ENCODE data around the gene QDPR.
"Not testable (repeated sequence)": the region's sequence is repeated elsewhere in the genome, so short reads cannot be mapped to it uniquely, and the experiment has no call there.

Gene QDPR

DNA sequence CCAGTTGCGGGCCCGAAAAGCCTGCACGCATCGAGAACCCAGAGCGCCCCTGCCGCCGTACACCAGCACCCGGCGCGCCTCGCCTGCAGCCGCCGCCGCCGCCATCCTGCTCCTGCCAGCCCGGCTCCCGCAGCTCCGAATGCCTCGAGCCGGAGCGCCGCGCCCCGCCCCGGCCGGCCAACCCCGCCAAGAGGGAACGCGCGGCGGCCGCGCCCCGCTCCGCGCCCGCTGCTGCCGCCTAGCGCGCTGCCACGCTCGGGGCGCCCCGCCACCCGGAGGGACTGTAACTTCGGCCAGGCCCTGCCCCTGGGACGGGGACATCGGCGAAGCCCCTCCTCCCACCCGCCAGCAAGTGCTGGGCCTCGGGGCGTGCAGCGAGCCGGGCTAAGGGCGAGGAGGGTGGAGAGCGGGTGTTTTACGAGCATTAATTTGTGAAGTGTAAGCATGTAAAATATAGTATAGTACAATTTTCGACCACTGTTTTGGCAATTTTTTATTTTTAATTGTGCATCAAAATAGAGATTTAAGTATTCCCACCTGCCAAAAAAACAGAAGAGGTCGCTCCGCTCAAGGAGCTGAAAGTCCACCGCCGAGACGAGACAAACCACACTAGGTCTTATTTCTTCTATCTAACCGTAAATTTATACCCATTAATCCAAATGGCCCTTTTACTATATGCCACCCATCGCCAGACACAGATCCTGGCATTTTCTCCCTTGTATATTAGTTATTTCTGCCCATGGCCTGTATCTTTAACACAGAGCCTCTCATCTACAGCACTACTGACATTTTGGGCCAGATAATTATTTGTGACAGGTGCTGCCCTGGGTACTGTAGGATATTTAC is at the start of gene QDPR:
Gene QDPR, minus strand, starts transcription at position 141 of the 846 bp plus-strand sequence. Its CDS starts 36 bp downstream, at position 105.
- in situ Hi-C loops (cut with MboI; ENCODE audit: low pct_unique_long_range_greater_than_20kb, low sequenced_read_pairs), result no loop called here

GRCh38 chr4:17561195-17561909 is 49.5 kb upstream of the QDPR start:
- DNase-seq, result no peak

More for the DNA sequence above, at the start of gene QDPR:
- peak; percentile 76 for DNase-seq

DNA sequence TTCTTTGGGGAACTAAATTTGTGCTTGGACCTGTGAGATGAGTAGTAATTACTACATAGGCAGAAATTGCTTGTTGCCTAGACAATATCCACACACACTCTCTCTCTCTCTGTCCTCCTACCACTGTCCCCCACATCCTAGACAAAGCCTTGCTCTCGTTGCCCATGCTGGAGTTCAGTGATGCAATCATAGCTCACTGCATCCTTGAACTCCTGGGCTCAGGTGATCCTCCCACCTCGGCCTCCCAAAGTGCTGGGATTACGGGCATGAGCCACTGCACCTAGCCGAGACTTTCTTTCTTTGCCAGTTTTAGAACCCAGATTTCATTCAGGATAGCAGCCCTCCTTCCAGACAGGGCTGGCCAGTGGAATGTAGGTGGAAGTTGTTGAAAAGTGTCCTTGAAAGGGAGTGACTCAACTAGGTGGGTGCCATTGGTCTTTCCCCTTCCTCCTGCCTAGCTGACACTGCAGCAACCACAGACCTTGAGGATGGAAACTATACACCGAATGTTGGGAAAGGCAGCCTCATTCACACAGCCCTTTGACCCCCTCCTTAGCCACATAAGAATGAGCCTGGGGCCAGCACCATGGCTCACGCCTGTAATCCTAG is 48.3 kb upstream of the QDPR start:
- no peak for DNase-seq
- in situ Hi-C loops (cut with MboI; ENCODE audit: low pct_unique_long_range_greater_than_20kb, low sequenced_read_pairs), result no loop called here

More at GRCh38 chr4:17561195-17561909, 49.5 kb upstream of the QDPR start:
- in situ Hi-C loops (cut with MboI; ENCODE audit: low pct_unique_long_range_greater_than_20kb, low sequenced_read_pairs), result no loop called here

GRCh38 chr4:17559709-17560048 is 47.8 kb upstream of the QDPR start:
- in situ Hi-C loops (cut with MboI; ENCODE audit: low pct_unique_long_range_greater_than_20kb, low sequenced_read_pairs), result no loop called here
- DNase-seq, result no peak

GRCh38 chr4:17558941-17559708 is 47.2 kb upstream of the QDPR start:
- in situ Hi-C loops (cut with MboI; ENCODE audit: low pct_unique_long_range_greater_than_20kb, low sequenced_read_pairs), result no loop called here
- no peak for DNase-seq

GRCh38 chr4:17557880-17558279 is 46.0 kb upstream of the QDPR start:
- DNase-seq, result no peak
- in situ Hi-C loops (cut with MboI; ENCODE audit: low pct_unique_long_range_greater_than_20kb, low sequenced_read_pairs), result no loop called here

DNA sequence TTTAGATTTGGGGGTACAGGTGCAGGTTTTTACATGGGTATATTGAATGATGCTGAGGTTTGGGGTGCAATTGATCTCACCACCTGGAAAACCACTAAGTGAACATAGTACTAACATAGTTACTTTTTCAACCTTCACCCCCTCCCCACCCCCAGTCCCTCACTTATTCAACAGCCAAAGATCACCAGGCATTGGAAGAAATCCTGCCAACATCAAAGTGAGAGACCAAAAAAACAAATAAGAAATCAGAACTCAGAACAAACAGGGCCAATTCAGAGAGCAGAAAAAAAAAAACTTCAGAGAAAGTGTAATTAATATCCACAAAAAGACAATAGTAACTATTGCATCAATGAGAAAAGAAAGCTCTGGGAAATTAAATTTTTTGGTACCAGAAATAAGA is 44.6 kb upstream of the QDPR start:
- no peak for DNase-seq
- in situ Hi-C loops (cut with MboI; ENCODE audit: low pct_unique_long_range_greater_than_20kb, low sequenced_read_pairs), result no loop called here

- DNase-seq, result no peak
- in situ Hi-C loops (cut with MboI; ENCODE audit: low pct_unique_long_range_greater_than_20kb, low sequenced_read_pairs), result no loop called here
Observed at GRCh38 chr4:17554568-17554967, 42.7 kb upstream of the QDPR start.

DNA sequence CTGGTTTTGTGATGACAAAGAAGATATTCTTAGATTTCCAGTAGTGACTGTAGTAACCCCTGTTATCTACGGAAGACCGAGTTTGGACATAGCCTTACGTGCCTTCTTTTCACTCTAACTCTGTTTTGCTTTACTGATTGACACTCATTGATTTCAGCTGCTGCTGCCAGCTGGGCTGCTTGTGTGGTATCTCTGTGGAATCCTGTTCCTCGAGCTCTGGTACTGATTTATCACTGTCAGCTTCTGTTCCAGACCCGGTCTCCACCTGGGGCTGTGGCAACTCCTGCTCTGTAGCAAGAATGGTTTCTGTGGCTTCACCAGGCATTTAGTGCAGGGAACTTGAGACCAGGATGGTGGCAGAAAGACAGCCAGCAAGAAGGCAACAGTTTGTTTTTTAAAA is 40.5 kb upstream of the QDPR start:
- DNase-seq, result no peak
- in situ Hi-C loops (cut with MboI; ENCODE audit: low pct_unique_long_range_greater_than_20kb, low sequenced_read_pairs), result no loop called here

DNA sequence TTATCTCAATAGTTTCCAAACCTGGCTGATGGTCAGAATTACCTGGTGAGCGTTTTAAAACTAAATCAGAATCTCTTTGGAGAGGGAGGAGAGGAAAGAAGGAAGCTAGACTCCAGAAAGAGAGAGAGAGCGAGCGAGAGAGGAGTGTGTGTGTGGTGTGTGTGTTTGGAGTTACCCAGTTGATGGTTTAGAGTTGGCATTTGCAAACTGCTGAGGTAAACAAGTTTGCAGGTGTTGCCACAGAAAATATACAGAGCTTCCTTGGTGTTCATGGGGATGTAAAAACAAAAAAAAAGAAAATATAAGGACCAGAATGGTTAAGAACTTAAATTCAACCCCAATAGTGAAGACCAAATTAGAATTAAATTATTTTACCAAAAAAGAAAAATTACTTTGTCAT is 38.7 kb upstream of the QDPR start:
- in situ Hi-C loops (cut with MboI; ENCODE audit: low pct_unique_long_range_greater_than_20kb, low sequenced_read_pairs), result no loop called here
- peak; percentile 7 for DNase-seq

- no peak for DNase-seq
- in situ Hi-C loops (cut with MboI; ENCODE audit: low pct_unique_long_range_greater_than_20kb, low sequenced_read_pairs), result loop anchor here (25.0 kb wide), 1 partner anchor 1041 kb away; no protein-coding TSS in a partner anchor
Observed at GRCh38 chr4:17546678-17547077, 34.8 kb upstream of the QDPR start.

DNA sequence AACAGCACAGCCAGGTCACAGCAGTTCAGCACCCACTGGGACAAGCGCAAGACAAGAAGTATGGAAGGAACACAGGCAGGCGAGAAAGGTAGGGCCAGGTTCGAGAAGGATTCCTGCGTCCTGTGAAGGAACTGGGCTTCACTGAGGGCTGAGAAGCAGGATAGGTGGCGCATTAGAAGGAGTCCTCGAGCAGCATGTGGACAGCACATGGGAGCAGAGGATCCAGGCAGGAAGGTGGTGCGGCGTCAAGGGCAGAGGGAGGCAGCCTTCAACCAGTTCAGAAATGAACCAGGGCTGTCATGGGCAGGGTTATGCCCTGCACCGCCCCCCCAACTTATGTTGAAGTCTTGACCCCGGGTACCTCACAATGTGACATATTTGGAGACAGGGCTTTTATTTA is 34.3 kb upstream of the QDPR start:
- no peak for DNase-seq
- in situ Hi-C loops (cut with MboI; ENCODE audit: low pct_unique_long_range_greater_than_20kb, low sequenced_read_pairs), result loop anchor here (25.0 kb wide), 1 partner anchor 1041 kb away; no protein-coding TSS in a partner anchor

GRCh38 chr4:17545374-17546140 is 33.7 kb upstream of the QDPR start:
- in situ Hi-C loops (cut with MboI; ENCODE audit: low pct_unique_long_range_greater_than_20kb, low sequenced_read_pairs), result loop anchor here (25.0 kb wide), 1 partner anchor 1042 kb away; no protein-coding TSS in a partner anchor
- no peak for DNase-seq

GRCh38 chr4:17544831-17545234 is 32.9 kb upstream of the QDPR start:
- in situ Hi-C loops (cut with MboI; ENCODE audit: low pct_unique_long_range_greater_than_20kb, low sequenced_read_pairs), result loop anchor here (25.0 kb wide), 1 partner anchor 1042 kb away; no protein-coding TSS in a partner anchor
- DNase-seq, result no peak

DNA sequence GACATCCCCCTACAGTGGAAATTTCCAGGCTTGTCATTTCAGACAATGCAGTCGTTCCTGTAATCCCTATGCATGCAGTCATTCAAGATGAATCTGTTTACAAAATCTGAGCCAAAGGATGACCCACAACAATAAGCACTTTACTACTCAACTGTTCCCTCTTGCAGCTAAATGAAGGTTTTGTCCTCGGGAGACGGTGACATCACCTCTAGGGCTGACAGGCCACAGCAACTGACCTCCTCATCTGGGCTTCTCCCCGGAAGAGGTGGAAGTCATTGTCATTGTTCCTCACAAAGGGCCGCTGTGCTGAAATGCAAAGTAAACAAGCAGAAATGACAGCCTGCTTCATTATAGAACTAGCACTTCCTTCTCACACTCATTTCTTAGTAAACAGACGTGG is 32.3 kb upstream of the QDPR start:
- in situ Hi-C loops (cut with MboI; ENCODE audit: low pct_unique_long_range_greater_than_20kb, low sequenced_read_pairs), result loop anchor here (25.0 kb wide), 1 partner anchor 1043 kb away; no protein-coding TSS in a partner anchor
- DNase-seq, result no peak

GRCh38 chr4:17537060-17537459 is 25.2 kb upstream of the QDPR start:
- in situ Hi-C loops (cut with MboI; ENCODE audit: low pct_unique_long_range_greater_than_20kb, low sequenced_read_pairs), result loop anchor here (25.0 kb wide), 1 partner anchor 1050 kb away; no protein-coding TSS in a partner anchor
- DNase-seq, result not testable (repeated sequence)

DNA sequence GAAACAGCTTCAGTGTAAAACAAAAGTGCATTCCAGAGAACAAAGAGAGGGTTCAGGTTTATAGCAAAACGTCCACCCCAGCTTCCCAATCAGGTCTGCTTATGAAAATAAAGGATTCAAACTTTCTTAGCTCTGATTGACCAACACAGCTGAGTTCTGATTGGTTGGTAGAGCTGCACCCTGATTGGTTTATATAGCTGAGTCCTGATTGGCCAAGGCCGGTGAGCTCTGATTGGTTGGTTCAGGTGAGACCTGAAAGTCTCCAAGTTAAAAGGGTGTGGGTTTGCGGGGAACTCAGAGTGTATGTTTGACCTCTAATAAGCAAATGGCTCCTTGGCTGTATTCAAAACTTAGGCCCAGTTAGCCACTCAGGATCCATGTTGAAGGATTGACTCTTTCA is 24.0 kb upstream of the QDPR start:
- DNase-seq, result no peak
- in situ Hi-C loops (cut with MboI; ENCODE audit: low pct_unique_long_range_greater_than_20kb, low sequenced_read_pairs), result loop anchor here (25.0 kb wide), 1 partner anchor 1051 kb away; no protein-coding TSS in a partner anchor

DNA sequence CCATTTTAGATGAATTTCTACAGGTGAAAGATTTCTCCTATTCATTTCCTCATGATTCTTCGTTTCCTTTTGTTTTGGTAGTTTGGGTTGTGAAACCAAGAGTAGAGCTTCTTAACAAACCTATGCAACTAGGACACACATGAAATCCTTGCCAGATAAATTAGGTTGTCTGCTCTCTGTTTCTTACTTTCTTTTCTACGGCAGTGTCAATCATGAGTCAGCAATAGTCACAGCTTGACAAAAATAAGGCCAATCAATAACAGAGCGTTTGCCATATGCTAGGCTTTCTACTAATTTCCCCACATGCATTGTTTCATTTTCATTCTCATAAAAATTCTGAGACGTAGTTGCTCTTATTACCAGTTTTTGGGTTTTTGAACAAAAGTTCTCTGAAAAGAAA is 23.4 kb upstream of the QDPR start:
- no peak for DNase-seq
- in situ Hi-C loops (cut with MboI; ENCODE audit: low pct_unique_long_range_greater_than_20kb, low sequenced_read_pairs), result loop anchor here (25.0 kb wide), 1 partner anchor 1052 kb away; no protein-coding TSS in a partner anchor

All from KBM-7 (cell line).